ENCODE data around the gene ARHGEF28.

DNA sequence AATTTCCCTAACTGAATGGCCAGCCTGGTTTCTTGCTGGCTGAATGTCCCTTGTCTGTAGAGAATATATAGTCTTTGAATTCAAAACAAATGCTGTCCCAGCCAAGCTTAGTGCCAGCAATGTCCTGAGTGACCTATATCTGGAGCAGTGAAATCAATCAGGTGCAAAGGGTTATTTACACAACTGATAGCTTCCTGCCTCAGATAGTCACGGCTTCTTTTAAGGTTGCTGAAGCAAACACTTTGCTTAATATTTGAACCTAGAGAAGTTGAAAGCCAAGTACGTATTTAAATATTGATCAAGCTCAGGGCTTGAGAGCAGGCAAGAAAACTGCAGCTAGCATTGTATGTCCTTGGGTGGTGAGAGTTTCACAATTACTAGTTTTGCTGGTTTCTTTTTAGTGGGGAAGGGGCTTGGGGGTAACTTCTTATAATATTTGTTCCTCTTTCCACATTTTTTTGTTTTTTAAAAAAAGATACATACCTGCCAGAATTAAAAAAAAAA is 2.0 kb upstream of the ARHGEF28 start:
- TF ChIP-seq, protein P1, sequence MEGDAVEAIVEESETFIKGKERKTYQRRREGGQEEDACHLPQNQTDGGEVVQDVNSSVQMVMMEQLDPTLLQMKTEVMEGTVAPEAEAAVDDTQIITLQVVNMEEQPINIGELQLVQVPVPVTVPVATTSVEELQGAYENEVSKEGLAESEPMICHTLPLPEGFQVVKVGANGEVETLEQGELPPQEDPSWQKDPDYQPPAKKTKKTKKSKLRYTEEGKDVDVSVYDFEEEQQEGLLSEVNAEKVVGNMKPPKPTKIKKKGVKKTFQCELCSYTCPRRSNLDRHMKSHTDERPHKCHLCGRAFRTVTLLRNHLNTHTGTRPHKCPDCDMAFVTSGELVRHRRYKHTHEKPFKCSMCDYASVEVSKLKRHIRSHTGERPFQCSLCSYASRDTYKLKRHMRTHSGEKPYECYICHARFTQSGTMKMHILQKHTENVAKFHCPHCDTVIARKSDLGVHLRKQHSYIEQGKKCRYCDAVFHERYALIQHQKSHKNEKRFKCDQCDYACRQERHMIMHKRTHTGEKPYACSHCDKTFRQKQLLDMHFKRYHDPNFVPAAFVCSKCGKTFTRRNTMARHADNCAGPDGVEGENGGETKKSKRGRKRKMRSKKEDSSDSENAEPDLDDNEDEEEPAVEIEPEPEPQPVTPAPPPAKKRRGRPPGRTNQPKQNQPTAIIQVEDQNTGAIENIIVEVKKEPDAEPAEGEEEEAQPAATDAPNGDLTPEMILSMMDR (IDR thresholded peaks at IDR 0.05) = peak in 1 of 3 donors; percentile 34
- no peak for TF ChIP-seq POLR2A (IDR thresholded peaks at IDR 0.05)
